SH-SY5Y (cell line): Measurements from ENCODE around the gene ALG6.

ENCODE experiments used
- GATA2 ChIP-seq: IDR thresholded peaks from 2 replicates; pipeline ENCODE4 v1.6.1; 2011; ENCODE audit warnings: mild to moderate bottlenecking, low read depth, low read length
- GATA3 ChIP-seq: IDR thresholded peaks from 2 replicates; pipeline ENCODE4 v1.6.1; 2011; ENCODE audit warnings: low read depth, mild to moderate bottlenecking, low read length, moderate library complexity

The ALG6 gene

DNA sequence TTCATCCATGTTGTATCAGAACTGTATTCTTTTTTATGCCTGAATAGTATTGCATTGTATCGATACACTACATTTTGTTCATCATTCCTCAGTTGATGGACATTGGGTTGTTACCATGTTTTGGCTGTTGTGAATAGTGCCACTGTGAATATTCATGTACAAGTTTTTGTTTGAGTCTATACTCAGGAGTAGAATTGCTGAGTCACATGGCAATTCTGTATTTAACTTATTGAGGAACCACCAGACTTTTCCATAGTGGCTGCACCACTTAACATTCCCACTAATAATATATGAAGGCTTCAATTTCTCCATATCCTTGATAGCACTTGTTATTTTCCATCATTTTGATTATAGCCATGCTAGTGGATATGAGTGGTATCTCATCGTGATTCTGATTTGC is 56.2 kb downstream of the ALG6 start:
- TF ChIP-seq GATA3 (no peak), GATA2 (no peak)

GRCh38 chr1:63428815-63429214 is 61.4 kb downstream of the ALG6 start:
- TF ChIP-seq GATA2 = no peak
- no peak for TF ChIP-seq GATA3

DNA sequence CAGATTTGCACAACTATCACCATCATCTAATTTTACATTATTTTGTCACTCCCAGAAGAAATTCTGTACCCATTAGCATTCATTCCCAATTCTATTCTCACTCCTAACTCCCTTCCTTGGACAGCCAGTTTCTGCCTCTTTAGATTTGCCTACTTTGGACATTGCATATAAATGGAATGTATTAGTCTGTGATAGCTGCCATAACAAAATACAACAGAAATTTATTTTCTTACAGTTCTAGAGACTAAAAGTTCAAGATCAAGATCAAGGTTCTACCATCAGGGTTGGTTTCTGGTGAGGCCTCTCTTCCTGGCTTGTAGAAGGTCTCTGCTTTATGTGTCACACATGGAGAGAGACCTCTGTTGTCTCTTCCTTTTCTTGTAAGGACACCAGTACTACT is 61.9 kb downstream of the ALG6 start:
- no peak for TF ChIP-seq GATA2
- no peak for TF ChIP-seq GATA3

DNA sequence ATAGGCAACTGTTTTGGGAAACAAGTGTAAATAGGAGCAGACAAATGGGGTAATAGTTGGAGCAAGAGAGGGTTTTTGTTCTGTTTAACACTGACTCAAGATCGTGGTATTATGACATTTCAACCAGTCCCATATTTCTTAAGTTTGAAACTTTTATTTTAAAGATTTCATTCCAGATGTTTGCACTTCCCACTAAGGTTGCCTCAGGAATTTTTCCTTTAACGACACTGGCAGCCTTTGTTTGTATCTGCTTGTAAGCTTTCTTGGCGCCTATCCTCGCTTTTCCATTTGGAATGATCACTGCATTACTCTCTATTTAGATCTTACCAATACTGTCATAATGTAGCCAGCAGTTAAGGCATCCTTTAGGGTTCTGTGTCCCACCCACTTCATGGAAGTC is 67.7 kb downstream of the ALG6 start:
- TF ChIP-seq GATA3 (no peak), GATA2 (no peak)

DNA sequence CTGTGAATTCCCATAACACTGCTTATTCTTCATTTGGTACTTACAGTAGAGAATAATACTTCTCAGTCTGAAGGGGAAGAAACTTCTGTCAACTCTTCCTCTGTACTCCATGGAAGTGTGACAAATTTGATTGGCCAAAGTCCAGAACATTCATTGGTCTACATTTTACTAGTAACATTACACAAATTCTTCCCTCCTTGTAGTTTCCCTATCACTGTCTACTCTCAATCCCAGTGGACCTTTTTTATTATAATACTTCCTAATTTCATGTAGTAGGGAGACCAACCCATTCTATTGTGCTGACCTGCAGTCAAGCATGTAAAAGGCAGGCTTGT is 74.7 kb downstream of the ALG6 start:
- TF ChIP-seq GATA3 (no peak), GATA2 (no peak)

GRCh38 chr1:63448731-63449246 is 81.4 kb downstream of the ALG6 start:
- TF ChIP-seq GATA3 (no peak), GATA2 (no peak)

GRCh38 chr1:63450416-63450815 is 83.0 kb downstream of the ALG6 start:
- TF ChIP-seq GATA2 (no peak), GATA3 (no peak)

GRCh38 chr1:63453232-63453631 is 85.8 kb downstream of the ALG6 start:
- no peak for TF ChIP-seq GATA3
- no peak for TF ChIP-seq GATA2

DNA sequence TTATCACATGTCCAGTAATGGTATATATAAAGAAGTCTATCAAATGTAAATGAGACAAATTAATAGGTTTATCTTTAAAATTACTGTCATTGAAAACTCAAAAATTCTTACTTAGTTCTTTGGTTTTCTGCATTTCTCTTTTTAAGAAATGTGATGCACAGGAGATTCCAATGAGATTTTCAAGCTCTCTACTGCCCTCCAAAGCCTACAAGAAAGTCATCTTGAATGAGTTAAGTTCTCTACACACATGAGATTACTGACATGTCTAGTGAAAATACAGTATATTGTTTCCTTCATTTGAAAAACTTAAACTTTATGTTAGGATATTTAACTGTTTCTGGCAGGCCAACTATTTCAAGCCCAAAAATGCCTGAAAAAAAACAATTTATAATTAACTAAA is 86.8 kb downstream of the ALG6 start:
- TF ChIP-seq GATA3 = no peak
- TF ChIP-seq GATA2 = no peak

- no peak for TF ChIP-seq GATA3
- TF ChIP-seq GATA2 = no peak
Observed at GRCh38 chr1:63458750-63459149, 91.3 kb downstream of the ALG6 start.

- no peak for TF ChIP-seq GATA3
Observed at GRCh38 chr1:63461661-63462230, 94.3 kb downstream of the ALG6 start.

- no peak for TF ChIP-seq GATA2
- TF ChIP-seq GATA3 = no peak
Observed at GRCh38 chr1:63463248-63463647, 95.8 kb downstream of the ALG6 start.

GRCh38 chr1:63466181-63466580 is 98.8 kb downstream of the ALG6 start:
- no peak for TF ChIP-seq GATA3
- no peak for TF ChIP-seq GATA2

DNA sequence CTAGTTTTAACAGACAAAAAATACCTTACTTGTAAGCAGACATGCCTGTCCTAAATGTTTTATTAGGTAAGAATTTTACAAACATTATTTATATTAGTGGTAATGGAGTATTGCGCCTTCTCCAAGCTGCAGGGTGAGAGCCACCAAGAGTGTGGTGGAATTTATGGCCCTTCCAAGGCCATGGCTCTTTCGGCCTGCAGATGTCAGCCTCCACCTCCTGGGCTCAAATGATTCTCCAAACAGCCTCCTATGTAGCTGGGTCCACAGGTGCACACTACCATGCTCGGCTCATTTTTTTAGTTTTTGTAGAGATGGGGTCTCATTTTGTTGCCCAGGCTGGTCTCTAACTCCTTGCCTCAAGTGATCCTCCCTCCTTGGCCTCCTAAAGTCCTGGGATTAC is 99.3 kb downstream of the ALG6 start:
- TF ChIP-seq GATA3 = no peak
- TF ChIP-seq GATA2 = no peak

- TF ChIP-seq GATA3 (no peak), GATA2 (no peak)
Observed at GRCh38 chr1:63475761-63476160, 108.3 kb downstream of the ALG6 start.

DNA sequence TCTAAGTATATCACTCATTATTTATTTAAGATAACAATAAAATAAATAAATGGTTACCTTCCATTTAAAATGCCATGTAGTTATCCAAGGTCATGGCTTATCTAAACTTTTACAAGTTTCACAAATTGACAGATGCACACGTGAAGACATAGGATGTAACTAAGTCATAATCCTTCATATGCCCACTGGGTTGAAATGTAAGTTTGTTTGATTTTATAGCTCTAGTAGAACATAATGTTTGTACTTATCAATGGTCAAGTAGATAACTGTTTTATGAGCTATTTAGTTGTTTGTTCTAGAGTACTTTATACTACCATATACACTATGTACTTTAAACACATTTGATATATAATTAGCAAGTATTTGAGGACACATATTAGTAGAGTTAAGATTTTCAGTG is 112.6 kb downstream of the ALG6 start:
- TF ChIP-seq GATA2 (no peak), GATA3 (no peak)
